Erythroblast (primary cell): ENCODE measurements around the gene SLC29A4.

Experiments
- GATA1 ChIP-seq: IDR thresholded peaks from 2 replicates; pipeline ENCODE4 v1.6.1; 2011; ENCODE audit warnings: low read depth, mild to moderate bottlenecking, control low read depth, low read length, moderate library complexity
- POLR2A ChIP-seq: IDR thresholded peaks from 2 replicates; pipeline ENCODE4 v1.6.1; 2011; ENCODE audit warnings: mild to moderate bottlenecking, low read length

DNA sequence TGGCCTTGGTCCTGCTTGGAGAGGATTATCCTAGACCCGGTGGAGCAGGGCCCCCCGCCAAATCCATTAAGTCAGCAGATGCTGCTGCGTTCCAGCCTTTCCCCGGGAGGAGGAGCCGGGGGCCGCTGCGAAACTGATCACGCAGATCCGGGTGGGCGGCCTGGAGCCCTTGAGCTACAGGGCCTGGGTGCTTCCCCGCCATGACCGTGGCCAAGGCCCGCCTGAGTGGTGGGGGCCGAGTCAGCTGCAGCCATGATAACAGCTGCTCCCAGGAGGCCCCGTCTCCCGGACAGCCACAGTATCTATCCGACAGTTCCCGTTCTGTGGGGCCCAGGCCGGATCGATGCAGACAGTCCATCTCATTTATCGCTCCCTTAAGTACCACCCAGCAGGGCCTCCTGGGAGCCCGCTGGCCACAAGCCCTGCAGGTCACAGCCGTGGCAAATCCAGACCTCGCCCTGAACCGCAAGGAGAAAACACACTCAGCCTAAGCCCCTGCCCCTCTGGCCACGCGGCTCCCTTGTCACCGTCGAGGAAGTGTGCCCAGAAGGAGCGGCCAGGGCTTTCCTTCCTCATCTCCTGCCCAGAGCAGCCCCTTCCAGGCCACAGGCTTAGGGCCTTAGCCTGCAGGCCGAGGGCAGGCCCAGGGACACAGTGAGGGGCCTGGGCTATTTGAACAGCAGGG is 34.4 kb upstream of the SLC29A4 start:
- no peak for TF ChIP-seq POLR2A
- TF ChIP-seq GATA1, result no peak
